Measurements from ENCODE around the gene ANKRD39.

- TF ChIP-seq, protein P1, sequence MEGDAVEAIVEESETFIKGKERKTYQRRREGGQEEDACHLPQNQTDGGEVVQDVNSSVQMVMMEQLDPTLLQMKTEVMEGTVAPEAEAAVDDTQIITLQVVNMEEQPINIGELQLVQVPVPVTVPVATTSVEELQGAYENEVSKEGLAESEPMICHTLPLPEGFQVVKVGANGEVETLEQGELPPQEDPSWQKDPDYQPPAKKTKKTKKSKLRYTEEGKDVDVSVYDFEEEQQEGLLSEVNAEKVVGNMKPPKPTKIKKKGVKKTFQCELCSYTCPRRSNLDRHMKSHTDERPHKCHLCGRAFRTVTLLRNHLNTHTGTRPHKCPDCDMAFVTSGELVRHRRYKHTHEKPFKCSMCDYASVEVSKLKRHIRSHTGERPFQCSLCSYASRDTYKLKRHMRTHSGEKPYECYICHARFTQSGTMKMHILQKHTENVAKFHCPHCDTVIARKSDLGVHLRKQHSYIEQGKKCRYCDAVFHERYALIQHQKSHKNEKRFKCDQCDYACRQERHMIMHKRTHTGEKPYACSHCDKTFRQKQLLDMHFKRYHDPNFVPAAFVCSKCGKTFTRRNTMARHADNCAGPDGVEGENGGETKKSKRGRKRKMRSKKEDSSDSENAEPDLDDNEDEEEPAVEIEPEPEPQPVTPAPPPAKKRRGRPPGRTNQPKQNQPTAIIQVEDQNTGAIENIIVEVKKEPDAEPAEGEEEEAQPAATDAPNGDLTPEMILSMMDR (IDR thresholded peaks at IDR 0.05), result no peak
- no peak for TF ChIP-seq POLR2A (IDR thresholded peaks at IDR 0.05)
Observed at GRCh38 chr2:96832408-96832753, 25.4 kb downstream of the ANKRD39 start.

Measured in adrenal gland (tissue), 5 donors.